K562 (cell line): ENCODE measurements around the gene BCR. TPM values are rescaled to one million over a fixed set of nuclear protein-coding genes. Genes with fewer than 3 reads are reported as not detected.

Experiments used
- ATAC-seq: fragments of 200-7000 bp; cut with Tn5 transposase; 3 replicates; pipeline ENCODE4 v1.9.1; 2020; ENCODE audit warnings: moderate library complexity
- BruUV-seq: library from RNA; stranded (reverse); fragments of 400-500 nt; replicated peaks from 2 replicates; lab custom pipeline; 2021; lab: Mats Ljungman, UMichigan
- CTCF ChIA-PET: fragments of 300-600 bp; formaldehyde crosslinking; extraction: SDS; loops from one replicate; lab custom pipeline; 2021; ENCODE audit warnings: low intra/inter-chr PET ratio; lab: Yijun Ruan, JAX
- POLR2A ChIA-PET: fragments of 300-600, 350-650 bp; sonication (Branson Sonifier 250); formaldehyde crosslinking; extraction: SDS; loops from one replicate; lab custom pipeline; 2021; ENCODE audit warnings: antibody characterized with exemption, inconsistent platforms; lab: Yijun Ruan, JAX
- DNase-seq, 4 experiments: peaks; one replicate each; pipeline versions ENCODE4 v3.0.0 to v3.0.0-alpha.2; 2011 to 2018; ENCODE audit warnings: low spot score in 3 of 4, mixed read lengths in 3 of 4; ENCODE audit errors: extremely low read depth in 1 of 4
- FAIRE-seq: peaks from 2 replicates; lab custom pipeline; 2011; peaks lifted over from hg19 to GRCh38; lab: Jason Lieb, UNC
- H2AFZ ChIP-seq: 2 replicates; pipeline ENCODE4 v1.6.0; 2011; ENCODE audit warnings: low read depth, low read length, control low read depth, inconsistent platforms
- H3K27ac ChIP-seq: fragments of 200-600 bp; 3 replicates; pipeline ENCODE4 v1.8.0; 2011; ENCODE audit warnings: low read depth, mild to moderate bottlenecking, control low read depth, inconsistent platforms, low read length, moderate library complexity, mixed read lengths; ENCODE audit errors: extremely low read depth
- H3K27me3 ChIP-seq, 2 experiments: fragments of 300-600 bp in 1 of 2; 2 replicates in 1 of 2; 3 replicates in 1 of 2; pipeline versions ENCODE4 v1.6.0 to v1.8.0; 2011; ENCODE audit warnings: inconsistent platforms in 2 of 2, low read length in 2 of 2, mild to moderate bottlenecking in 1 of 2, mixed read lengths in 1 of 2, moderate library complexity in 1 of 2; ENCODE audit not compliant: control insufficient read depth in 2 of 2, insufficient read depth in 2 of 2
- H3K36me3 ChIP-seq: fragments of 300-600 bp; 3 replicates; pipeline ENCODE4 v1.8.0; 2011; ENCODE audit warnings: mild to moderate bottlenecking, low read length, inconsistent platforms; ENCODE audit not compliant: control insufficient read depth, insufficient read depth
- H3K4me1 ChIP-seq, 2 experiments: fragments of 200-600 bp in 1 of 2; replicated peaks in 1 of 2; 2 replicates in 1 of 2; 3 replicates in 1 of 2; pipeline versions ENCODE4 v1.5.1 to v1.8.0; 2011; ENCODE audit warnings: inconsistent platforms in 2 of 2, low read length in 2 of 2, mild to moderate bottlenecking in 1 of 2, mixed read lengths in 1 of 2, moderate library complexity in 1 of 2; ENCODE audit not compliant: control insufficient read depth in 2 of 2, insufficient read depth in 2 of 2
- H3K4me2 ChIP-seq: 2 replicates; pipeline ENCODE4 v1.6.1; 2011; ENCODE audit warnings: low read length, control low read depth, inconsistent platforms, mixed read lengths; ENCODE audit not compliant: insufficient read depth
- H3K4me3 ChIP-seq: fragments of 200-600 bp; sonication (generic), shearing (Covaris generic); 2 replicates; pipeline ENCODE4 v1.5.1; 2016; ENCODE audit warnings: control low read depth, inconsistent platforms
- H3K79me2 ChIP-seq: fragments of 200-600 bp; 3 replicates; pipeline ENCODE4 v1.8.0; 2011; ENCODE audit warnings: low read length, inconsistent platforms; ENCODE audit not compliant: control insufficient read depth, insufficient read depth
- H3K9ac ChIP-seq, 2 experiments: 2 replicates each; pipeline versions ENCODE4 v1.6.0 to v1.6.1; 2011; ENCODE audit warnings: low read depth in 2 of 2, low read length in 2 of 2, control low read depth in 1 of 2, inconsistent platforms in 1 of 2, mild to moderate bottlenecking in 1 of 2, mixed read lengths in 1 of 2; ENCODE audit not compliant: insufficient read depth in 1 of 2
- H3K9me1 ChIP-seq: one replicate; pipeline ENCODE4 v1.6.0; 2011; ENCODE audit warnings: inconsistent platforms, mild to moderate bottlenecking, low read length, moderate library complexity; ENCODE audit not compliant: control insufficient read depth, insufficient read depth
- H3K9me3 ChIP-seq: replicated peaks from 2 replicates; pipeline ENCODE4 v1.5.1; 2011; ENCODE audit warnings: low read depth, low read length, inconsistent platforms; ENCODE audit not compliant: control insufficient read depth, insufficient read depth
- H4K20me1 ChIP-seq: replicated peaks from 2 replicates; pipeline ENCODE4 v1.6.1; 2011; ENCODE audit warnings: low read length, inconsistent platforms, mixed read lengths; ENCODE audit not compliant: control insufficient read depth, insufficient read depth
- ILF3 ChIP-seq: fragments of 450-650 bp; IDR thresholded peaks from 2 replicates; pipeline ENCODE4 v1.6.1; 2018; ENCODE audit warnings: antibody characterized with exemption, mild to moderate bottlenecking, moderate library complexity, borderline replicate concordance
- JUNB ChIP-seq: fragments of 450-650 bp; formaldehyde crosslinking; conservative IDR thresholded peaks from 2 replicates; pipeline ENCODE4 v1.4.0; 2020; ENCODE audit warnings: mild to moderate bottlenecking
- MCM5 ChIP-seq: fragments of 450-650 bp; IDR thresholded peaks from 2 replicates; pipeline ENCODE4 v1.6.1; 2016; ENCODE audit warnings: low read depth
- NBN ChIP-seq: fragments of 450-650 bp; IDR thresholded peaks from 2 replicates; pipeline ENCODE4 v1.6.1; 2016; ENCODE audit warnings: low read depth, mild to moderate bottlenecking
- PRPF4 ChIP-seq: fragments of 200-400 bp; formaldehyde crosslinking; IDR thresholded peaks from one replicate; pipeline ENCODE4 v1.6.1; 2017; ENCODE audit warnings: low read length, low read depth, mild to moderate bottlenecking; ENCODE audit not compliant: insufficient read depth, poor library complexity, severe bottlenecking
- PTBP1 ChIP-seq: fragments of 200-400 bp; formaldehyde crosslinking; IDR thresholded peaks from 2 replicates; pipeline ENCODE4 v1.6.1; 2017; ENCODE audit warnings: low read depth, low read length
- PTRF ChIP-seq: fragments of 450-650 bp; IDR thresholded peaks from 2 replicates; pipeline ENCODE4 v1.6.1; 2016; ENCODE audit warnings: mild to moderate bottlenecking, missing genetic modification characterization, missing compliant biosample characterization
- SAFB ChIP-seq: fragments of 200-400 bp; formaldehyde crosslinking; IDR thresholded peaks from 2 replicates; pipeline ENCODE4 v1.6.1; 2017; ENCODE audit warnings: low read depth, low read length, borderline replicate concordance
- ZNF354B ChIP-seq: fragments of 250-450 bp; sonication (Bioruptor Pico); IDR thresholded peaks from 2 replicates; pipeline ENCODE4 v1.4.0; 2020
- WGBS: fragments of 100-300 bp; shearing (Covaris generic); methylation state at CpG from one replicate; pipeline ENCODE4 v1.1.6; 2016; ENCODE audit warnings: low coverage, mixed read lengths; ENCODE audit not compliant: insufficient coverage; ENCODE audit errors: missing lambda C conversion rate; 5-methylcytosine and 5-hydroxymethylcytosine counted together
- in situ Hi-C: fragments of 300-500 bp; cut with MboI; formaldehyde crosslinking; loops from 4 replicates; pipeline ENCODE4 v1.15.0; 2018; ENCODE audit warnings: inconsistent platforms, mixed read lengths
- intact Hi-C: fragments of 100-400 bp; cut with micrococcal nuclease; formaldehyde crosslinking; loops from 2 replicates; pipeline ENCODE4 v1.14.2; 2022
- polyA plus RNA-seq, 8 experiments: library from polyadenylated mRNA; depleted of rRNA in 4 of 8; stranded (reverse) in 5 of 8; unstranded in 3 of 8; fragments of >200 nt; fragmentation: Nextera tagmentation in 2 of 8; fragmentation: Illumina TruSeq in 1 of 8; extraction: Ambion mirVana in 2 of 8; extraction: Trizol in 1 of 8; gene quantifications; 2 replicates each; pipeline versions ENCODE4 v1.2.1 to v1.2.3, GENCODE V29; 2011 to 2014; ENCODE audit warnings: inconsistent platforms in 1 of 8, missing spikeins in 1 of 8
- total RNA-seq, 7 experiments: library from RNA; depleted of rRNA in 6 of 7; stranded (reverse); fragments of >200 nt in 6 of 7; fragmentation: Illumina TruSeq in 2 of 7; extraction: Trizol in 2 of 7; gene quantifications; 2 replicates each; pipeline versions ENCODE4 v1.2.1 to v1.2.3, GENCODE V29; 2011 to 2021; ENCODE audit warnings: low replicate concordance in 1 of 7
- TF ChIP-seq, protein P1 (sequence below): fragments of 250-450 bp; sonication (Bioruptor Pico); IDR thresholded peaks from 2 replicates; pipeline ENCODE4 v1.5.0; 2021; ENCODE audit warnings: mild to moderate bottlenecking, moderate library complexity
- TF ChIP-seq, protein P2 (sequence below): fragments of 250-450 bp; sonication (Bioruptor Pico); IDR thresholded peaks from 2 replicates; pipeline ENCODE4 v1.5.1; 2021; ENCODE audit warnings: mild to moderate bottlenecking
- TF ChIP-seq, protein P3 (sequence below): sonication (generic); formaldehyde crosslinking; IDR thresholded peaks from 2 replicates; pipeline ENCODE4 v1.8.0; 2022; ENCODE audit warnings: mild to moderate bottlenecking, missing genetic modification reagents
- TF ChIP-seq, protein P4 (sequence below), 2 experiments: IDR thresholded peaks in 1 of 2; conservative IDR thresholded peaks in 1 of 2; 2 replicates each; pipeline ENCODE4 v1.6.1; 2016; ENCODE audit warnings: low read depth in 2 of 2, mild to moderate bottlenecking in 1 of 2, missing compliant biosample characterization in 1 of 2, missing genetic modification characterization in 1 of 2, moderate library complexity in 1 of 2

BCR gene
- total and polyA plus RNA-seq, 9 of the 15 experiments (the other 6 are each of a cell fraction or from before 2014, with no cell fraction given): 0.41 to 150 (median 45.6) TPM

DNA sequence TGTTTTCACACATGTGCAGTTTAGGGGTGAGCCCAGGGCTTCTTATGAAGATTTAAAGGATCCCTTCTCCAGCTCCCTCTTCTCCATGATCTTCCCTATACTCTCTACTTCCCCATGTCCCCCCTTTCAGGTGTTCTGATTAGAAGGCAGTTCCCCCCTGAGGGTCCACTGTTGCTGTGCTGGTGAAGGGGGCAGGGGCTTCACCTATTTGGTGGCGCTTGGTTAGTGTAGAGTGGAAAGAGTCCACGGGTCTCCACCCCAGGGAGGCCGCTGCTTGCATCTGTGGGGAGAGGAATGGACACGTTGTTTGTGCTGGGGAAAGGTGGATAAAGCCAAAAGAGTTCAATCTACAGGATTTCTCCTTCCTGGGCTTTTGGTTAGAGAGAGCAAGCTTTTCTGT lies 49.3 kb downstream of the BCR start:
- CTCF ChIA-PET: no interaction called here
- TF ChIP-seq PRPF4: no peak
- TF ChIP-seq, protein P1, sequence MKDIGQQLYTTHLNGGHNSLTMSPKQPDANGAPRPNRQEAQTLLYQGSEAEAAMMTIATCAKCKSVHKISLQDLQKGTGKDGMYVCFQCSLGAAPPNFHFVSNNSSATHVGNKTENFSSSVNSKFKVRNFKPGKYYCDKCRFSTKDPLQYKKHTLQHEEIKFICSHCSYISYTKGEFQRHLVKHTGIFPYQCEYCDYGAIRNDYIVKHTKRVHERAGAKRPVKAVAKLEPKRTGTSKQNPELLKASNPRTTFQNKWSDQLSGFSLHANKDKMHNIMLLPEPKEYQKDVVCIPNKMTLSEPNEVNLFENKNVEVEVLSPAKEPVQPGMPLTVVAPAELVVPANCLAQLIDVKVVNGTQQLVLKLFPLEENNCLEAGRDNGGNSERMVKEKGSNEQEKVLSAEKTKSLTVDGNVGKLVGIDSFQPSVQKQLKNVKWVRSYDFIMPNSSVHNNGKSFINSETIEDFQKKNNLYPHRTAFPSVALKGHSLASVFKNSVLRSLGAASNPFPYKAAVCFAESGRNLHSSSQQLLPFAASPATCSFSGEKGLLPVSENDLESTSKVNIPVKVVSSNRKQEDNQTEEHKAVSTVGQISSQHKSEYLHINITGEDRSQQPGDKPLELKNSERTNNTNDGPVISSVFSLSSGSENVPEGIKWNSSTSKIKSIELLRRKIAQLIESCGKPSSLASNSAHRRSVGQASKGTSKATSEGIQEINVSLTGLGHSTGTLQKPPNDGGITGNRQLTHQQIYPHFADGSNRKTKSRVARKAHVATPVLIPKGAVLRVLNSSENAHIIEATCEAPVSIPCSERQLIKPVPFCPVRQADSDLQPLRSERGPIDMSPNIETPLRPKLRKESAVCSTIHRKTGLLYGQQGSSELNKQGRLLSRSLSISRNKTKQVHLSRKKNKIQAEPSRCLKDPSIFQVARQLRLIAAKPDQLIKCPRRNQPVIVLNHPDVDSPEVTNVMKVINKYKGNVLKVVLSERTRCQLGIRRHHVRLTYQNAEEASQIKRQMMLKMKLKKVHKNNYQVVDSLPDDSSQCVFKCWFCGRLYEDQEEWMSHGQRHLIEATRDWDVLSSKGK (CRISPR knock-in tag): no peak
- TF ChIP-seq PTBP1: no peak
- TF ChIP-seq, protein P2, sequence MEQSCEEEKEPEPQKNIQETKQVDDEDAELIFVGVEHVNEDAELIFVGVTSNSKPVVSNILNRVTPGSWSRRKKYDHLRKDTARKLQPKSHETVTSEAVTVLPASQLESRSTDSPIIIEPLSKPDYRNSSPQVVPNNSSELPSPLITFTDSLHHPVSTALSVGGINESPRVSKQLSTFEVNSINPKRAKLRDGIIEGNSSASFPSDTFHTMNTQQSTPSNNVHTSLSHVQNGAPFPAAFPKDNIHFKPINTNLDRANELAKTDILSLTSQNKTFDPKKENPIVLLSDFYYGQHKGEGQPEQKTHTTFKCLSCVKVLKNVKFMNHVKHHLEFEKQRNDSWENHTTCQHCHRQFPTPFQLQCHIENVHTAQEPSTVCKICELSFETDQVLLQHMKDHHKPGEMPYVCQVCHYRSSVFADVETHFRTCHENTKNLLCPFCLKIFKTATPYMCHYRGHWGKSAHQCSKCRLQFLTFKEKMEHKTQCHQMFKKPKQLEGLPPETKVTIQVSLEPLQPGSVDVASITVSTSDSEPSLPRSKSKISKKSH (CRISPR knock-in tag): no peak
- no peak for TF ChIP-seq SAFB
- TF ChIP-seq, protein P3, sequence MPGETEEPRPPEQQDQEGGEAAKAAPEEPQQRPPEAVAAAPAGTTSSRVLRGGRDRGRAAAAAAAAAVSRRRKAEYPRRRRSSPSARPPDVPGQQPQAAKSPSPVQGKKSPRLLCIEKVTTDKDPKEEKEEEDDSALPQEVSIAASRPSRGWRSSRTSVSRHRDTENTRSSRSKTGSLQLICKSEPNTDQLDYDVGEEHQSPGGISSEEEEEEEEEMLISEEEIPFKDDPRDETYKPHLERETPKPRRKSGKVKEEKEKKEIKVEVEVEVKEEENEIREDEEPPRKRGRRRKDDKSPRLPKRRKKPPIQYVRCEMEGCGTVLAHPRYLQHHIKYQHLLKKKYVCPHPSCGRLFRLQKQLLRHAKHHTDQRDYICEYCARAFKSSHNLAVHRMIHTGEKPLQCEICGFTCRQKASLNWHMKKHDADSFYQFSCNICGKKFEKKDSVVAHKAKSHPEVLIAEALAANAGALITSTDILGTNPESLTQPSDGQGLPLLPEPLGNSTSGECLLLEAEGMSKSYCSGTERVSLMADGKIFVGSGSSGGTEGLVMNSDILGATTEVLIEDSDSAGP (CRISPR knock-in tag): no peak
- TF ChIP-seq ILF3: no peak
- TF ChIP-seq NBN: no peak
- TF ChIP-seq MCM5: no peak
- TF ChIP-seq JUNB (CRISPR knock-in tag): no peak
- TF ChIP-seq, protein P4, sequence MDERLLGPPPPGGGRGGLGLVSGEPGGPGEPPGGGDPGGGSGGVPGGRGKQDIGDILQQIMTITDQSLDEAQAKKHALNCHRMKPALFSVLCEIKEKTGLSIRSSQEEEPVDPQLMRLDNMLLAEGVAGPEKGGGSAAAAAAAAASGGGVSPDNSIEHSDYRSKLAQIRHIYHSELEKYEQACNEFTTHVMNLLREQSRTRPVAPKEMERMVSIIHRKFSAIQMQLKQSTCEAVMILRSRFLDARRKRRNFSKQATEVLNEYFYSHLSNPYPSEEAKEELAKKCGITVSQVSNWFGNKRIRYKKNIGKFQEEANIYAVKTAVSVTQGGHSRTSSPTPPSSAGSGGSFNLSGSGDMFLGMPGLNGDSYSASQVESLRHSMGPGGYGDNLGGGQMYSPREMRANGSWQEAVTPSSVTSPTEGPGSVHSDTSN (CRISPR knock-in tag; IDR thresholded peaks at IDR 0.05; ENCODE audit: low read depth): no peak
- TF ChIP-seq, protein P4 (tag; conservative IDR thresholded peaks at IDR 0.05; ENCODE audit: low read depth): no peak
- TF ChIP-seq ZNF354B: no peak
- no peak for TF ChIP-seq PTRF (tag)

More for the DNA sequence above, 49.3 kb downstream of the BCR start:
- no TSS peak for BruUV-seq
- DNase-seq: peak in 3 of 4 experiments; percentile 51 to 61 (median 59)
- no peaks in the 10 kb centered on the region for H3K27me3 ChIP-seq
- in situ Hi-C loops: no loop called here
- peaks cover 15 to 23% of the 10 kb centered on the region in 2 experiments; a peak in 4 of 5 replicates for H3K4me1 ChIP-seq
- WGBS: 72% methylated on average over 4 of the region's 4 CpGs
- no peak overlapping the region for H3K27ac ChIP-seq
- H3K9ac ChIP-seq: no peak overlapping the region
- no peak for FAIRE-seq
- H3K9me3 ChIP-seq: no peaks in the 10 kb centered on the region
- H3K79me2 ChIP-seq: peaks cover 95% of the 10 kb centered on the region
- peaks cover 13% of the 10 kb centered on the region; the same call in 2 of the 3 replicates for H3K36me3 ChIP-seq
- H3K9me1 ChIP-seq: peaks cover 23% of the 10 kb centered on the region
- intact Hi-C loops: no loop called here
- ATAC-seq: no peak
- H2AFZ ChIP-seq: no peak overlapping the region
- peaks cover 44% of the 10 kb centered on the region for H4K20me1 ChIP-seq
- no peak overlapping the region for H3K4me3 ChIP-seq
- POLR2A ChIA-PET: interaction anchor here (0.6 to 86.5 kb wide), 6 partner anchors 18 to 52 kb away, joined by 3 to 3476 read pairs (median 182); partner anchors contain the start of genes BCR and RAB36
- H3K4me2 ChIP-seq: no peak overlapping the region
